ENCODE measurements around the gene IL17F. TPM values are rescaled to one million over a fixed set of nuclear protein-coding genes. Genes with fewer than 3 reads are reported as not detected.

The IL17F gene
- polyA plus RNA-seq, 1 donor (not counting 4 experiments of a cell fraction or from before 2014, with no cell fraction given) = not detected

DNA sequence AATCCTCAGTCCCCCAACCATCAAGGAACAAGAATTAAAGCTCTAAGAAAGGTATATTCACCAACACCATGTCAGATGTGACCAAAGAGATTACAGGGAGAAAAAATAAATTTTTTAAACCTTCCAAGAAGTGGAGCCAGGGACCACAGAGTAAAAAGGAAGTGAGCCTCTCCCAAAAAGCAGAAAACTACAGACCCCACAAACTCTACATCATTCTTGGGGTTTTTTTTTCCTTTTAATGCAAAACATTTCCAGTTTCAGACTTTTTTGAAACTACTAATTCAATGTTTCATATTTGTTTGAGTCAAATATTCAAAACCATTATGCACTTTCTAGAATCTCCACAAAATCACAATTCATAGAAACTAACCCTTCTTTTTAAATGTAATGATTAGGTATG, 6.8 kb upstream of the IL17F start:
- H4K20me1 ChIP-seq (ENCODE audit: control insufficient read depth, extremely low read depth, insufficient read depth, low read length) = no peaks in the 10 kb centered on the region
- peaks cover 24% of the 10 kb centered on the region for H3K27me3 ChIP-seq (ENCODE audit: control insufficient read depth, extremely low read depth, insufficient read depth, low read length)
- no peak for FAIRE-seq
- H3K36me3 ChIP-seq (ENCODE audit: control insufficient read depth in 2 of 2, extremely low read depth in 1 of 2, insufficient read depth in 2 of 2, low read length in 2 of 2) = no peaks in the 10 kb centered on the region
- no peaks in the 10 kb centered on the region for H3K79me2 ChIP-seq (ENCODE audit: control insufficient read depth, insufficient read depth, low read length)
- H3K9ac ChIP-seq (ENCODE audit: control insufficient read depth, extremely low read depth, insufficient read depth, low read length) = no peak overlapping the region
- H3K27ac ChIP-seq (ENCODE audit: control insufficient read depth, insufficient read depth, low read length) = no peak overlapping the region
- dilution Hi-C loops (cut with MboI; ENCODE audit: extremely low pct_ligation_motif_present, low sequenced_read_pairs) = no loop called here
- H2AFZ ChIP-seq (ENCODE audit: control insufficient read depth, low read length) = no peak overlapping the region
- DNase-seq (ENCODE audit: low read depth, low spot score) = no peak
- no peaks in the 10 kb centered on the region for H3K9me1 ChIP-seq (ENCODE audit: control insufficient read depth, extremely low read depth, insufficient read depth, low read length)
- peaks cover 5% of the 10 kb centered on the region for H3K4me1 ChIP-seq (ENCODE audit: control insufficient read depth, extremely low read depth, insufficient read depth, low read length)
- no peak for TF ChIP-seq EZH2 (IDR thresholded peaks at IDR 0.05; ENCODE audit: low read length)
- TF ChIP-seq, protein P1, sequence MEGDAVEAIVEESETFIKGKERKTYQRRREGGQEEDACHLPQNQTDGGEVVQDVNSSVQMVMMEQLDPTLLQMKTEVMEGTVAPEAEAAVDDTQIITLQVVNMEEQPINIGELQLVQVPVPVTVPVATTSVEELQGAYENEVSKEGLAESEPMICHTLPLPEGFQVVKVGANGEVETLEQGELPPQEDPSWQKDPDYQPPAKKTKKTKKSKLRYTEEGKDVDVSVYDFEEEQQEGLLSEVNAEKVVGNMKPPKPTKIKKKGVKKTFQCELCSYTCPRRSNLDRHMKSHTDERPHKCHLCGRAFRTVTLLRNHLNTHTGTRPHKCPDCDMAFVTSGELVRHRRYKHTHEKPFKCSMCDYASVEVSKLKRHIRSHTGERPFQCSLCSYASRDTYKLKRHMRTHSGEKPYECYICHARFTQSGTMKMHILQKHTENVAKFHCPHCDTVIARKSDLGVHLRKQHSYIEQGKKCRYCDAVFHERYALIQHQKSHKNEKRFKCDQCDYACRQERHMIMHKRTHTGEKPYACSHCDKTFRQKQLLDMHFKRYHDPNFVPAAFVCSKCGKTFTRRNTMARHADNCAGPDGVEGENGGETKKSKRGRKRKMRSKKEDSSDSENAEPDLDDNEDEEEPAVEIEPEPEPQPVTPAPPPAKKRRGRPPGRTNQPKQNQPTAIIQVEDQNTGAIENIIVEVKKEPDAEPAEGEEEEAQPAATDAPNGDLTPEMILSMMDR (optimal IDR thresholded peaks at IDR 0.05 in 1 of 3, IDR thresholded peaks at IDR 0.05 in 1 of 3, conservative IDR thresholded peaks at IDR 0.05 in 1 of 3; ENCODE audit: extremely low read depth in 1 of 3, insufficient read depth in 2 of 3, low read length in 3 of 3) = no peak
- H3K4me2 ChIP-seq (ENCODE audit: control insufficient read depth, extremely low read depth, insufficient read depth, low read depth, low read length) = no peak overlapping the region
- no peaks in the 10 kb centered on the region for H3K9me3 ChIP-seq (ENCODE audit: control insufficient read depth, low read depth, low read length)
- H3K4me3 ChIP-seq (ENCODE audit: control insufficient read depth in 2 of 3, extremely low read depth in 1 of 3, insufficient read depth in 2 of 3, low read depth in 1 of 3, low read length in 3 of 3) = no peak overlapping the region

DNA sequence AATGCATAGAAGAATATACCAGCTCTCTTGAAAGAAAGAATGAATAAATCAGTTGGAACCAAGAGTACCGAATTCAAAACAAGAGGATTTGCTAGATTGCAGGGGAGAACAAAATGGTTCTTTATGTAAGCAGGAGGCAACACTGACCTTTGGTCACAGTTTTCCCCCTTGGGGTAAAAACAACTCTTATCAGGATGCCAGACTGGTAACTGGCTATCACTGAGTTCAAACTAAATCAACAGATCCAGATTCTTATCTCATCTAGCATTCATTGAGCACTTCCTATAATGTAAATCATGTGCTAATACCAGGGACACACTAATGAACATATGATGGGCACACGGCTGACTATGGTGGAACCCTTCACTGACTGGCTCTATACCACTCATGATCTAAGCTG, 4.8 kb upstream of the IL17F start:
- Histone ChIP-seq H3K9me1 (ENCODE audit: control insufficient read depth, extremely low read depth, insufficient read depth, low read length) (no peaks in the 10 kb centered on the region), H3K27me3 (ENCODE audit: control insufficient read depth, extremely low read depth, insufficient read depth, low read length) (peaks cover 24% of the 10 kb centered on the region), H3K4me3 (ENCODE audit: control insufficient read depth in 2 of 3, extremely low read depth in 1 of 3, insufficient read depth in 2 of 3, low read depth in 1 of 3, low read length in 3 of 3) (no peak overlapping the region), H3K79me2 (ENCODE audit: control insufficient read depth, insufficient read depth, low read length) (no peaks in the 10 kb centered on the region), H3K9me3 (ENCODE audit: control insufficient read depth, low read depth, low read length) (no peaks in the 10 kb centered on the region), H3K9ac (ENCODE audit: control insufficient read depth, extremely low read depth, insufficient read depth, low read length) (no peak overlapping the region), H3K36me3 (ENCODE audit: control insufficient read depth in 2 of 2, extremely low read depth in 1 of 2, insufficient read depth in 2 of 2, low read length in 2 of 2) (no peaks in the 10 kb centered on the region), H3K4me2 (ENCODE audit: control insufficient read depth, extremely low read depth, insufficient read depth, low read depth, low read length) (no peak overlapping the region), H3K4me1 (ENCODE audit: control insufficient read depth, extremely low read depth, insufficient read depth, low read length) (peaks cover 5% of the 10 kb centered on the region), H3K27ac (ENCODE audit: control insufficient read depth, insufficient read depth, low read length) (no peak overlapping the region), H4K20me1 (ENCODE audit: control insufficient read depth, extremely low read depth, insufficient read depth, low read length) (no peaks in the 10 kb centered on the region), H2AFZ (ENCODE audit: control insufficient read depth, low read length) (no peak overlapping the region)
- no peak for FAIRE-seq
- no peak for DNase-seq (ENCODE audit: low read depth, low spot score)
- TF ChIP-seq EZH2 (IDR thresholded peaks at IDR 0.05; ENCODE audit: low read length) = no peak
- TF ChIP-seq, protein P1 (optimal IDR thresholded peaks at IDR 0.05 in 1 of 3, IDR thresholded peaks at IDR 0.05 in 1 of 3, conservative IDR thresholded peaks at IDR 0.05 in 1 of 3; ENCODE audit: extremely low read depth in 1 of 3, insufficient read depth in 2 of 3, low read length in 3 of 3) = no peak
- dilution Hi-C loops (cut with MboI; ENCODE audit: extremely low pct_ligation_motif_present, low sequenced_read_pairs) = no loop called here
